CD4-positive, alpha-beta T cell treated with Interleukin-21 for 1 hour (primary cell): ENCODE data around the gene GLP1R.

Experiments
- DNase-seq: peaks from one replicate; pipeline ENCODE4 v3.0.0-alpha.2; 2020

GLP1R gene

DNA sequence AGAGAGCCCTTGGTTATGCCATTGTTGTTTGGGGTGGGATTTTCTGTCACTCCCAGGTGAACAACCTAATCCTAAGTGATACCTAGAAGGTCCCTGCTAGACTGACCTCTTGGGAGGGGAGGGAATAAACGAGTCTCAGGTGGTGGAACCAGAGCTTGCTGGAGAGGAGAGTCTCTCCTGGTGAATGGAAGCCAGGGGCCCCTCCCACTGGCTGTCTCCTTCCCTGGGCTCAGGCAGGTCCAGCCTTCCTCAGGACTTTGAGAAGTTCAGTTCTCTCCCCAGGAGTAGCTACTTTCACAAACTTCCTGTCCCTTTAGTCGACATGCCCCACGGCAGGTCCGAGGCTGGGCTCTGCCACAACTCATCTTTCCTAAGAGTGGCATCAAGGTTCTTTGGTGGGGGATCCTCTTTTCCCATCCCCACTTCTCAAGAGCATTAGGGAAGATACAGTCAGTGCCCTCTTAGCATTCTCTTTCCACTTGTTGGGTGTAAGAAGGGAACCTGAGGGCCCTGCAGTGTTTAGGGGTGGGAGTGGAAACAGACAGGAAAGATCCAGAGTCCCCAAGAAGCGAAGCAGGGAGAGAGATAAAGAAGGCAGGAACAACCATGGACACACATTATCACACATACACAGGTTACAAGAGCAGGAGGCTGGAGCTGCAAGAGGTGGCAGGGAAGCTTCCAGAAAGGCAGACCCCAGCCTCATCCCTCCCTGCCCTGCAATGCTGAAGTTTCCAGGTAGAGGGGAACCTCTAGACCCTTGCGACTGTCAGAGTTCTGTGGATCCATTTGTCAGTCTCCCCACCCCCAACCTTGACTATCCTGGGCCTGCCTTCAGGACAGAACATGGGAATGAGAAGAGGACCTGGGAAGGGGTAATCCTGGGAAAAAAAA lies 900 bp upstream of the GLP1R start:
- DNase-seq = no peak

DNA sequence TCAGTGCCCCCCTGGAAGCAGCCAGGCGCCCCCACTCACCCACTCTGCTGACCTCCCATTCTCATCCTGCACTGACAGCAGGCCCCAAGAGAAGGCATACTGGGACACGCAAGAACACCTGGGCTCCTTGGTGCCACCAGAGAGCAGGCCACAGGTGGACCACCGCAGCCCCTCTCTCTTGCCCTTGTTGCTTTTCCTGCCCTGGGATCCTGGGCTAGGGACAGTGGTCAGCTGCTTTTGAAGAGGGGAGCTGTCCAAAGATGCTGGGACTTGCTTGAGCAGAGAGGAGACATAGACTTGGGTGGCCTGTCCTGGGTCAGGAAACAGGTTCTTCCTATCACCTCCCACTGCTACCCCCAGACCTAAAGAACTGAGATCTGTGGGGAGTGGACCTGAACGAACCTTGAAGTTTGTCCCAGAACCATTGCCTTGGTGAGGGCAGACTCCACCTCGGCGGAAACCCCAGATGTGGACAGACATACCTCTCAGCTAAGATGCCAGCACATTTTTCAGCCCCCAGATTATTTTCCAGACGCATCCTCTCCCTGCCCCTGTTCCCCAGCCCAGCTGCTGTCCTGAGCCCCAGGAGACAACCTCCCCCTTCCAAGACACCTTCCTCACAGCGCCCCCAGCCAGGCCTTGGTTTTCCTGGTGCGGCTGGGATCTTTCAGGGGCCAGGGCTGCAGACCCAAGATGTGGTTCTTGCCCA lies 1.1 kb downstream of the GLP1R start:
- DNase-seq = no peak

DNA sequence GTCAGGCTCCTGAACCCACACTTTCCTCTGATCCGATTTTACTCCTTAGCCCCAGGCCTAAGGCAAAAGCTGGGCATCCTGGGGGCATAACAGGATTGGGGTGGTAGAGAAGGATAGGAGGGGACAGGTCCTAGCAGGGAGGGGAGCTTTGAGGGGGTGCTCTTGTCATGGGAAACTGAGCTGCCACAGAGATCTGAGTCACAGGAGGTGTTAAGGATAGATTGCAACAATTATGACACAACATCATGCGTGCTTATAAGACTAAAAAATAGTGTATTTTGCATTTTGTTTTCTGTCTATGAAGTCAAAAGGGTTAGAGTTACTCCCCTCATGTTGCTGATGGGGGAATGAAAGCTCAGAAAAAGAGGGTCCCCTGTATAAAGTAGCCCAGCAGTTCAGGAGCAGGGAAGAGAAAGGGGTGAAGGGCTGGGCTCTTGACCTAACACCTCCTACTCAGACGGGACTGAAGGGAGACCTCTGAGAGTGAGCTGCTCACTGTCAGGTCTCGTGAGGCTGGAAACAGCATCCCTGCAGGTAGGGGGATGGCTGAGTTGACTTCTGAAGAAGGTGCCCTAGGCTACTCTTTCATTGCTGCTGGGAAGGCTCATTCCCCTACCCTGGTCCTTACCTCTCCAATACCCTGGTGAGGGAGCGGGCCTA lies 2.0 kb downstream of the GLP1R start:
- DNase-seq = no peak

DNA sequence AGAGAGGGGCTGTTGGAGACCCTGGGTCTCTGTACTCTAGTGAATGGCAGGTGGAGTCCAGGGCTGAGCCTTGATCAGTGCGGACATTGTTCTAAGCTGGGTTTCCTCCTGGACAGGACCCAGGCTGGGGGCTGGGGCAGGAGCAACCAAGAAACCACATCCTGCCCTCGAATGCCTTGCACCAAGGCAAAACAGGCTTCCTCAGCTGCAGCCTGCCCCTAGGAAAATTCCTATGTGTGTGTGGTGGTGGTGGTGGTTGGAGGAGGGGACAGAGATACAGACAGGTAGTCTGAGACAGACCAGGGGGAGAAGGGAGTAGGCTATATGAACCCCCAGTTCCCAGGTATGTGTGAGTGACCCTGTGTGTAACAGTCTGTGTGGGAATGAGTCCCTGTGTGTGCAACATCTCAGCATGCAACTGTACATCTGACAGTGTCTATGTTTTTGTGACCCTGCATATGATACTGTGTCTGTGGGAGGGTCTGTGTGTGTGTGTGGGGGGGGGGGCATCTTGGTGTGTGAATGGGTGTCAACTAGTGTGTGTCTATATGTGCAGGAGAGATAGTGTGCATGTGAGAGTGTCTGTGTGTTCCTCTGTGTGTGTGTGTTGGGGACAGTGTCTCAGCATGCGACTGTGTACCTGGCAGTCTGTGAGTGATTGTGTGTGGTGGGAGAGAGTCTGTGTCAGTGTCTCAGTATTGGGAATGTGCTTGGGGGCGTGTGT lies 3.0 kb downstream of the GLP1R start:
- DNase-seq = no peak

DNA sequence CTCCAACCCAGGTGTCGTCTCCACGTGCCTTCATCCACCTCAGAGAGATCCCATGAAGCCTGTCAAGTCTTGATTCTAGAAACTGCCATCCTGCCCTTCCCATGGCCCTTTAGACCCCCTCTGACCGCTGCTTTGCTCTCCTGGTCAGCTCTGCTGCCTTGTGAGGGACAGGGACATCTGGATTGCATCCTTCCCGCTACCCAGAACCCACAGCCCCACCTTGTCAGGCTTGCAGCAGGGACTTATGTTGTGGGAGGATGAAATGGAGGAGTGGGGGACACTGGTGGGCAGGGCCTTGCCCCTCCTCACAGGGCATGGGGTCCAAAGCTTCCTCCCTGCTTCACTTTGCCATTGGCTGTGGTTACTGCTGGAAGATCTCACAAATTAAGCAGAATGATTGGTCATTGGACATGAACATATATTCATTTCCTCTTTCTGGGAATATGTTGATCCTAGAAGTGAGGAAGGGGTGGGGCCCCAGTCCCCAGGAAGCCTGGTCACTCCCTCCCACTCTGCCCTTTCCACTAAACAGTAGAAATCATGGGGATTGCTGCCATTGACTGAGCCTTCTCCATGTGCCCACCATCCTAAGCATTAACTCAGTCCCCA lies 4.5 kb downstream of the GLP1R start:
- DNase-seq = no peak

DNA sequence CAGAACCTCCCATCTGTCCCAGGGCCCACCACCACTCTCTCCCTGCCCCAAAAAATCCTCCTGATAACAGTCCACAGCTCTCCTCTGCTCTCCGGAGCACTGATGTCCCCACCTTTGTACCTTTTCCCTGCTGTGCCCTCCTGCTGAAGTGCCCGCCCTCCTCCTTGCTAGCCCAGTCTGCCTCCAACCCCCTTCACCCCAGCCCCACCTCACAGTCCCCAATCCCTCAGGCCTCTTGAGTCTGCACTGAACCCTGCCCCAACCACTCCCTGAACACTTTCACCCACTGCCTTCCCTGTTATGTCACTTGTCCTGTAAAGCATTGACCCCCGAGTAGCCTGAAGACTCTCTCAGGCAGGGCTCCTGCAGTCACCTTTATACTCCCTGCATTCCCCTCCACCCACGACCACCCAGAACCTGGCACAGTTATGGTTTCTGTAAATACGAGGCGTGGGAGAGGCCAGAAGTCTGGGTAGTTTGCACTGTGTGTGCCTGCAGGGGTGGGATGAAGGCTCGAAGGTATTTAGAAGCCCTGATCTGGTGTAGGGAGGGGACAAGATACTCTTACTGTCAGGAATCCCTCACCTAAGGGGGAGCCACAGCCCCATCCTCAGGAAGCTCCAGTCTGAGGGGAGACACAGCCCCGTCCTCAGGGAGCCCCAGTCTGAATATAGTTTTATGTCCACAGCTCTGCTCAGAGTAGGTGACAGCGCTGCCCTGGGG lies 5.4 kb downstream of the GLP1R start:
- DNase-seq = no peak

DNA sequence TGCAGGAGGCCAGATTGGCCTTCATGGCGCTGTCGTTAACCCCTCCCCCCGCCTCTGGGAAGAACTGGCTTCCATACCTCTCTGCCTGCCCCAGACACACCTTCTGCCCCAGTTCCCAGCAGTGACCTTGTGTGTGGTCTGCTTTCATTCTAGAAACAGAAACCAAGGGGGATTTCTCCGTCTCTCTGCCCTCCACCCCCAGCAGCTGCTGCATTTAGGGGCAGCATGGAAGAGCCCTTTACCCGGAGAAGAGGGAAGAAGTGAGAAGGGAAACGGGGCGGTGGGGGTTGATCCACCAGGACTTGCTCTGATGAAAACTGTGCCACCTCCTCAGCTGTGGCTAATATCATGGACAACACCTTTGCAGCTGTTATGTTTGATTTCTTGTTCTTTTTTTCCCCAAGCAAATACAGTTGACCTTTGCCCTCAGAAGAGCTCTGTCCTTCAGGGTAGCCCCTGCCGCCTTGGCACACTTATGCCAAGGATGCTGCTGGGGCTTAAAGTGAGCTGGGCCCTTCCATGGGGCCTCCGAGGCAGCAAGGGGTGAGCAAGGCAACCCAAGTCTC lies 6.1 kb downstream of the GLP1R start:
- DNase-seq = no peak

DNA sequence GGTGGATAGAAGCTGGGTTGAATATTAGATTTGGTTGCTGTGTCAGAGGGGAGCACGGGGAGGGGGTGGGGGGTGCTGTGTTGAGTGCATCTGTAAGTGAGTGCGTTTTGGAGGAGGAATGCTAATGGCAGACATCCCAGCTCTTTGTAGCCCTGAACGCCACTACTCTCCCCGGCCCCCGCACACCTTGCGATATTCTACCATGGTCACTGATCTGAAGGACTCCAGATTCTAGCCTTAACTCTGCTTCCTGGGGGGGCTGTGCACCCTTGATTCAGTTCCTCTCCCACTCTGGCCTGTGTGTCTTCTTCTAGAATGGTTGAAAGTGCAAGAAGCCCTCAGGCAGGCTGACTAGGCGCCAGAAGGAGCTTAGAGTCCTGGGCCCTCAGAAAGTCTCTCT lies 7.1 kb downstream of the GLP1R start:
- no peak for DNase-seq

DNA sequence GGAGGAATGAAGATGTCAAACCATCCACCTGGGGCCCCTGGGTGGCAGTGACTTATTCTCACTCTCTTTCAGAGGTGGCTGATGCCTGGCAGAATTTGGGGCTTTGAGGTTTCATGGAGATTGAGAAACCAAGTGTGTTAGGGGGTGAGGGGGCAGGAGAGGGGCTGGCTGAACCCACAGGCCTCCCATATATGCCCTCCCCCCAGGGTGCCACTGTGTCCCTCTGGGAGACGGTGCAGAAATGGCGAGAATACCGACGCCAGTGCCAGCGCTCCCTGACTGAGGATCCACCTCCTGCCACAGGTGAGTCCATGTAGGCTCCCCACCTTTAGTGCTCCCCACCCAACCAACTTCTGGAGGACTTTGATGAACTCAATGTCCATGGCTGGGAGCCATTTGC lies 7.6 kb downstream of the GLP1R start:
- no peak for DNase-seq

DNA sequence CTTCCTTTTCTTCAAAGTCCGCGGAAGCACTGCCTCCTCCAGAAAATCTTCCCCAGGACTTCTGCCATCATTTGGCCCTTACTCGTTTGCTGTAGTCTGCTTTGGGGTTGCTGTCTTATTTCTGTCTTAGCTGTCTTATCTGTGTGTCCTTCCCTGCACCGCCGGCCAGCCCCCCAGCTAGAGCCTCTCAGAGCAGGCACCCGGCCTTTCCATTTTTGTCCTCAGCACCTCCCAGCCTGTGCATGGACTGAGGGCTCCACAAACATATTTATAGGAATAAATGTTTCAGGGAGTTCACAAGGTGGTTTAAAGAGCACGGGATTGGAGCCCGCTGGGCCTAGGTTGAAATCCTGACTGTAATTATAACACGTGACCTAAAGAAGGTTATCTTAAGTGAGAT lies 8.1 kb downstream of the GLP1R start:
- no peak for DNase-seq

DNA sequence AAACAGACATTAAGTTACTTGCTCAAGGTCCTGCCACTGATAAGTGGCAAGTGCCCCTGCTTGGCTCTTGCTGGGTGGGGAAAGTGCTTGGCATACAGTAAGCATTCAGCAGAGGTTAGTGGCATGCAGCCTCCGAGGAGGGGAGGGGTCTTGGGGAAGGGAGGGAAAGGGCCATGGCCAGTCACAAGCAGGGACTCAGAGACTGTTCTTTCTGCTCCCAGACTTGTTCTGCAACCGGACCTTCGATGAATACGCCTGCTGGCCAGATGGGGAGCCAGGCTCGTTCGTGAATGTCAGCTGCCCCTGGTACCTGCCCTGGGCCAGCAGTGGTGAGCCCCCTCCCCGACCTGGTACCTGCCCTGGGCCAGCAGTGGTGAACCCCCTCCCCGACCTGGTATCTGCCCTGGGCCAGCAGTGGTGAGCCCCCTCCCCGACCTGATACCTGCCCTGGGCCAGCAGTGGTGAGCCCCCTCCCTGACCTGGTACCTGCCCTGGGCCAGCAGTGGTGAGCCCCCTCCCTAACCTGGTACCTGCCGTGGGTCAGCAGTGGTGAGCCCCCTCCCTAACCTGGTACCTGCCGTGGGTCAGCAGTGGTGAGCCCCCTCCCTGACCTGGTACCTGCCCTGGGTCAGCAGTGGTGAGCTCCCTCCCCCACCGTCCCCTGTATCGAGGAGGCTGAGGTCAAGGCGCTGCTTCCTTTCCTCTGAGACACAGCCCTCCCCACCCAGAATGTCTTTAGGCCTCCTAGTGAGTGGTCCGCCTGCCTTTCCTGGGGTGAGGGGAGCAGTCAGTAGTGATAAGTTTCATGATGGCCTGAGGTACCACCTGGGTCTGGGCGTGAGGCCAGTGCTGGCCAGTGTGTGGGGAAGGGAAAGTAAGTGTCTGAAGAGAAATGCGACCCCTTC lies 8.9 kb downstream of the GLP1R start:
- no peak for DNase-seq

DNA sequence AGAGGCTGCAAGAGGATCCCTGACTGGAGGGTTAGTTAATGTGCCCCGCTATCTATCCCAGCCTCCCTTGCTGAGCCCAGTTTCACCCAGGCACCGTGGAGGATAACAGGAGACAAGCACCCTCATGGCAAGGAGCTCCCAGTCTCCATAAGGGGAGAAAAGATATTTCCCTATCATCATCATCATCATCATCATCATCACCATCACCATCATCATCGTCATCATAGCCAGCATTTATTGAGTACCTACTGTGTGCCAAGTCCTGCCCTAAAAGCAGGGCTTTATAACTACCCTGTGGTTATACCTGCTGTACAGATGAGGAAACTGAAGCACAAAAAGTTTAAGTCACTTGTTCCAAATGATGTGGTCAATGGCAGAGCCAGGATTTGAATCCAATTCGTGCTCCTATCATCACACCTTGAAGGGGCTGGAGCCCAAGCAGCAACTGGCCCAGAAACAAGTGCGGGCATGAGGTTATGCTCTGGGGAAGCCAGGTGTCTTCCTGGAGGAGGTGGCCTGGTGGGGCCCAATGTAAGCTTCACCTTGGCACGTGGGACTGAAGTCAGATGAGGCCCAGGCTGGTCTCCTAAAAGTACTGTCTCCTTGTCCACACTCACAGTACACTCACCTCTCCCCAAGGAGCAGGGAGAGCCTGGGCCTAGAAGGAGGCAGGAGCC lies 10.0 kb downstream of the GLP1R start:
- no peak for DNase-seq

DNA sequence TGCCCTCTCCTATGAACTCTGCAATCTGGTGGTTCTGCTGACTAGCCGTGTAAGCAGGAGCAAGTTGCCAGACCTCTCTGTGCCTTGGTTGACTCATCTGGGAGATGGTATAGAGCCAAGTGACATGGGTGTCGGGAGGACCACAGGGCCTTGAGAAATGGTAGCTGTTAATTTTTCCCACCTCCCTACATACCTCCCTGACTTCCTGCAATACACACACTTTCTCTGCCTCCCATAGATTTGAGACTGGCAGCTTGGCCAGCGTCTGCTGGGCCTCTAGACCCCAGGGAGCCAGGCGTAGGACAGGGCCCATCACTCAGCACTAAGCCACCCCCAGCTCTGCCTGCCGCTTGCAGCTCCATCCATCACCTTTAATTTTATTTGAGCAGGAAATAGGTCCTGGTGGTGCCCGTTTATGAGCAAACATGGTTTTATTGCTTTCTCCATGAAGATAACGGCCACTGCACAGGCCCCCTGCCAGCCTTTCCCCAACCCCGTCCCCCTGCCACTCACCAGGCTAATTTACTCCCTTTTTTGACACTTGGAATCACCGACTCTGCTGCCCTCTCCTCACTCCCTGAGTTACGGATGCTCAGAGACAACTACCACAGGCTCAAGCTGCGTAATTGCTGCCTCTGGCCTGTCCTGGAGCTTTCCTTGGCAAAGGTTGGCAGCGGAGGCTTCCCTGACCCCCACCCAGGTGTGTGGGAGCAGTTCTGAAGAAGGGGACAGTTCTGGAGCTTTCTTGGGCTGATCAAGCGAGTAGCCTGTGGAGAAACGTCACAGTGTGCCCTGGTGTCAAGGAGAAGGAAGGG lies 11.1 kb downstream of the GLP1R start:
- DNase-seq = no peak

DNA sequence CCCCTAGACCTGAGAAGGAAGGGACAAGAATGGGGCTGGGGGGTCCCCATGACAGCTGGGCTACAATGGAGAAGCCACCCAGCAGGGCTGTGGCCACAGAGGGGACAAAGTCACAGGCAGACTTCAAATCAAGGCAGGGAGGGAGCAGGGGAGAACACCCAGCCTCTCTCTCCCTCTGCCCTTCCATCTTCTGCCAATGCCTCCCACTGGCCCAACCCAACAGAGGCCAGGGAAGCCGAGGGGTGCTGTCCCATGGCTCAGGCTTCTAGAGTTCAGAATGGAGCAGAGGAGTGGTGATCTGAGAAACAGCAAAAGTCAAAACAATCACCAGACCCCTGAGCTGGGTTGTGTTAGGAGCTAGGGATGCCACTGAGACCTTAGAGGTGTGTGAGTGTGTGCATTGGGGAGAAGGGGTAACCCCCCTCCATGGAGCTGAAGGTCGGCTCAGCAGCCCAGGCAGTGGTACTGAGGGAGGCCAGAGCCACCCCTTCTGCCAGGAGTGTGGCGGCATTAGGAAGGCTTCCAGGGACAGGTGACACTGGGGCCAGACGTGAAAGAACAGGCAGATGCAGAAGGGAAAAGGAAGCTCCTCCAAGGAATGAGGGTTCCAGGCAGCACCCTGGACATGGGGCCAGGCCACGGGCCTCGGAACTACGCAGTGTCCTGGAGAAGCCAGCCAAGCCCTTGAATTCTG lies 12.0 kb downstream of the GLP1R start:
- DNase-seq = no peak

DNA sequence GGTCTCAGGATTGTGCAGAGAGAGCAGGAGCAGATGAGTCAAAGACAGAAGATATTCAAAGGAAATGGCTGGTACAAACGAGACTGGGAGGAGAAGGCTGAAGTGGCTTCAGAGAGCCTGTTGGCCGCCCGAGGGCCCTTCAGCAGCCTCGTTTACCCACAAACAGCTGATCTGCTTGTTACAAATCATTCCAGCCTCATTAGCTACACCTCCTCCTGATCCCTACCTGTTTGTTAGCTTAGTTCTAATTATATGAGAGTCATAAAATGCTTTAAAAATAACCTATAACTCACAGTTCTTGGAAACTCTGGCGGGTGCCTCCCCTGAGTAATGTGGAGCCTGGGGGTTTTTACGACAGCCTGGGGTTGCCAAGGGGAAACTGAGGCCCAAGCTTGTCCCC lies 12.6 kb downstream of the GLP1R start:
- DNase-seq = no peak

DNA sequence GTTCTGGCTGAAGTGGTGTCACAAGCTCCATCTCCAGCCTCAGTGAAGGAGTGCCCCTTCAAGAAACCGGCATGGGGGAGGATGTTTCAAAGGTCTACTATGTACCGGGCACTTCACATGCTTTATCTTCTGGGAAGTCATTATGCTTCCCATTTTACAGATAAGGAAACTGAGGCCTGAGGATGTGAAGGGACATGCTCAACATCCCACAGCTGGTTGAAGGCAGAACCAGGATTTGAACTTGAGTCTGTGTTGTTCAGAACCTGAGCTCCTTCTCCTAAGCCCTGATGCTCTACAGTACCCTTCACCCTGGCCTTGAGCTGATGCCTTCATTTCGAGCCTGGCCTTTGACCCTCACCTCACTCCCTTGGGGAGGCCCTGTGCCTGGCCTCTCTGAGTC lies 13.0 kb downstream of the GLP1R start:
- no peak for DNase-seq

DNA sequence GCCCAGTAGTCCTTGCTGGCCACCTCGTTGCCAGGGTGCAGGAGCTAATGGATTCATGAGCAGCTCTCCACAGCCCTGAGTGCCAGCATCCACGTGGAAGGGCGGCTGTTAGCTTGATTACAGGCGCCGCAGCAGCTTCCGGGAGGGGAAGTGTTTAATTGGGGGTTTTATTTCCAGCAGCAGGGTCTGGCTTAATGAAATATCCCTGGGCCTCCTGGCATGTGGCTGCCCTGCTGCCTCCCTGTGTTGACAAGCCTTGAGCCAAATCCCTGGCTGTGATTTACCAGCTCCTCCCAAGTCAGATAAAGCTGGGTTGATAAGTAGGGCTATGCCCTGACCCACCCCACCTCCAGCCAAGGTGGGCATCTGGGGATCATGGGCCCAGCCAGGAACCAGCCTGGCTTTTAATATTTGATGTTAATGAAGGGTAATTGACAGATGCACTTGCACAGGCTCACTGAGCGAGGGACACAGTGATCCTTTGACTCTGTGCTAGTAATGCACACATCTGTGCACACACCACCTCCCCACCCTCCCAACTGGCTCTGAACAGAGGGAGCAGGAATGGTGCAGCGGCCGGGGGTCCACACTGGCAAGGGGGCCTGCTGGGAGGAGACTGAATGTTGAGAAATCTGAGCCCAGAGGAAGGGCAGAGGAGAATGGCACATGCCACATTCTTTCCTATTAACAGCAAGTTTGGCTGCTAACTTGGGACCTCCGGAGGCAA lies 13.6 kb downstream of the GLP1R start:
- DNase-seq = no peak

DNA sequence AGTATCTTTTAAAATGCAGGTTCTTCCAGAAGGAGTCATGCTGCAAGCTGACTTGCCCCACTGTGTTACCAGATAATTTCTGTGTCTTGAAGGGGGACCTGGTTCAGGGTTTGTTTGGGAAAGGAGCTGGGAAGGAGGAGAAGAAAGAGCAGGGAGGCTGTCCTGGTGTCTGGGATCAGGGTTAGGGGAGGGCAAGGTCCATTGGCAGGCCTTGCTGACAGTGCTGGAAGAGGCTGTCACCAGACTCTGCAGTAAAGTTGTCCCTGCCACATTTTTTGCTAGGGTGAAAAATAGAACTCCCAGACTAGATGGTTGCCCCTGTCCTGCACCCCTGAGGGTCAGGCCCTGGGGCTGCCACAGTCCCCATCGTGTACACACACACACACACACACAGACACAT lies 14.9 kb downstream of the GLP1R start:
- DNase-seq = no peak
